DND-41 (cell line): ENCODE measurements around the gene CMTR1.

Experiments used
- ATAC-seq: fragments of 200-7000 bp; cut with Tn5 transposase; 3 replicates; pipeline ENCODE4 v1.9.1; 2021; ENCODE audit warnings: low read depth; ENCODE audit not compliant: insufficient read depth
- DNase-seq: peaks from one replicate; pipeline ENCODE4 v3.0.0-alpha.2; 2020
- H2AFZ ChIP-seq: 2 replicates; pipeline ENCODE4 v1.6.0; 2012; ENCODE audit warnings: low read depth, low read length
- H3K27ac ChIP-seq: 2 replicates; pipeline ENCODE4 v1.5.1; 2012; ENCODE audit warnings: low read length, inconsistent platforms
- H3K27me3 ChIP-seq: fragments of 200-600 bp; sonication (generic); 2 replicates; pipeline ENCODE4 v1.6.0; 2012; ENCODE audit warnings: low read length, mild to moderate bottlenecking, inconsistent platforms; ENCODE audit not compliant: insufficient read depth, poor library complexity
- H3K36me3 ChIP-seq: 2 replicates; pipeline ENCODE4 v1.5.1; 2012; ENCODE audit warnings: low read length, inconsistent platforms; ENCODE audit not compliant: insufficient read depth
- H3K4me1 ChIP-seq: 2 replicates; pipeline ENCODE4 v1.5.1; 2012; ENCODE audit warnings: mild to moderate bottlenecking, low read length; ENCODE audit not compliant: insufficient read depth
- H3K4me2 ChIP-seq: 2 replicates; pipeline ENCODE4 v1.6.0; 2012; ENCODE audit warnings: mild to moderate bottlenecking, moderate library complexity, low read length, inconsistent platforms; ENCODE audit not compliant: insufficient read depth
- H3K4me3 ChIP-seq, 2 experiments: fragments of 200-600 bp in 1 of 2; shearing (Covaris generic) in 1 of 2; 2 replicates each; pipeline ENCODE4 v1.5.1; 2012 to 2016; ENCODE audit warnings: inconsistent platforms in 2 of 2, low read length in 2 of 2, mild to moderate bottlenecking in 2 of 2, low read depth in 1 of 2, moderate library complexity in 1 of 2
- H3K79me2 ChIP-seq: 2 replicates; pipeline ENCODE4 v1.6.0; 2012; ENCODE audit warnings: low read length, inconsistent platforms; ENCODE audit not compliant: insufficient read depth
- H3K9ac ChIP-seq: 2 replicates; pipeline ENCODE4 v1.6.0; 2012; ENCODE audit warnings: low read depth, mild to moderate bottlenecking, inconsistent platforms, low read length, moderate library complexity
- H3K9me3 ChIP-seq: 2 replicates; pipeline ENCODE4 v1.5.1; 2012; ENCODE audit warnings: low read length, moderate library complexity, mild to moderate bottlenecking, inconsistent platforms; ENCODE audit not compliant: insufficient read depth, severe bottlenecking
- H4K20me1 ChIP-seq: 2 replicates; pipeline ENCODE4 v1.6.0; 2012; ENCODE audit warnings: low read length; ENCODE audit not compliant: insufficient read depth
- CTCF ChIP-seq: IDR thresholded peaks from 2 replicates; pipeline ENCODE4 v1.5.1; 2012; ENCODE audit warnings: borderline replicate concordance, low read length, moderate library complexity, mild to moderate bottlenecking; ENCODE audit not compliant: poor library complexity, severe bottlenecking; ENCODE audit errors: extremely low read depth
- EZH2 ChIP-seq: IDR thresholded peaks from 3 replicates; pipeline ENCODE4 v1.6.1; 2012; ENCODE audit warnings: borderline replicate concordance, low read depth, mild to moderate bottlenecking, moderate library complexity, low read length, inconsistent platforms; ENCODE audit not compliant: severe bottlenecking

The CMTR1 gene

GRCh38 chr6:37501632-37502491 lies 68.8 kb downstream of the CMTR1 start:
- Histone ChIP-seq H3K27me3 (no peaks in the 10 kb centered on the region), H3K9ac (peak overlapping the region; percentile 25), H3K4me1 (peaks cover 48% of the 10 kb centered on the region), H3K27ac (peak overlapping the region; percentile 84), H4K20me1 (no peaks in the 10 kb centered on the region), H3K4me3 (no peak overlapping the region), H3K36me3 (no peaks in the 10 kb centered on the region), H3K79me2 (peaks cover 26% of the 10 kb centered on the region), H3K9me3 (no peaks in the 10 kb centered on the region), H2AFZ (peak overlapping the region; percentile 72), H3K4me2 (peak overlapping the region; percentile 19; the same call in 1 of the 2 replicates)
- TF ChIP-seq EZH2 (no peak), CTCF (no peak)
- ATAC-seq (no peak), DNase-seq (peak; percentile 44)

- Histone ChIP-seq H3K9me3 (no peaks in the 10 kb centered on the region), H3K9ac (peak overlapping the region; percentile 25; the same call in 1 of the 2 replicates), H3K27ac (peak overlapping the region; percentile 84), H3K36me3 (no peaks in the 10 kb centered on the region), H4K20me1 (no peaks in the 10 kb centered on the region), H3K27me3 (no peaks in the 10 kb centered on the region), H3K4me2 (no peak overlapping the region), H2AFZ (peak overlapping the region; percentile 72; the same call in 1 of the 2 replicates), H3K79me2 (peaks cover 18% of the 10 kb centered on the region), H3K4me1 (peaks cover 45% of the 10 kb centered on the region), H3K4me3 (no peak overlapping the region)
- no peak for ATAC-seq
- no peak for TF ChIP-seq CTCF
- no peak for TF ChIP-seq EZH2
- DNase-seq, result no peak
Measured at GRCh38 chr6:37502703-37503291, 69.8 kb downstream of the CMTR1 start.

- Histone ChIP-seq H3K36me3 (no peaks in the 10 kb centered on the region), H3K9me3 (no peaks in the 10 kb centered on the region), H3K4me2 (no peak overlapping the region), H3K27ac (no peak overlapping the region), H3K9ac (no peak overlapping the region), H2AFZ (no peak overlapping the region), H3K4me3 (no peak overlapping the region), H4K20me1 (no peaks in the 10 kb centered on the region), H3K4me1 (peaks cover 45% of the 10 kb centered on the region), H3K27me3 (no peaks in the 10 kb centered on the region), H3K79me2 (peaks cover 11% of the 10 kb centered on the region)
- no peak for TF ChIP-seq CTCF
- TF ChIP-seq EZH2, result no peak
- ATAC-seq (no peak), DNase-seq (no peak)
Measured at GRCh38 chr6:37503309-37503965, 70.4 kb downstream of the CMTR1 start.
